ENCODE measurements around the gene TTLL5. TPM values are rescaled to one million over a fixed set of nuclear protein-coding genes. Genes with fewer than 3 reads are reported as not detected.

Gene TTLL5
- total RNA-seq, 4 donors from 2014 or later = 14.2 to 27.1 (median 21.2) TPM

DNA sequence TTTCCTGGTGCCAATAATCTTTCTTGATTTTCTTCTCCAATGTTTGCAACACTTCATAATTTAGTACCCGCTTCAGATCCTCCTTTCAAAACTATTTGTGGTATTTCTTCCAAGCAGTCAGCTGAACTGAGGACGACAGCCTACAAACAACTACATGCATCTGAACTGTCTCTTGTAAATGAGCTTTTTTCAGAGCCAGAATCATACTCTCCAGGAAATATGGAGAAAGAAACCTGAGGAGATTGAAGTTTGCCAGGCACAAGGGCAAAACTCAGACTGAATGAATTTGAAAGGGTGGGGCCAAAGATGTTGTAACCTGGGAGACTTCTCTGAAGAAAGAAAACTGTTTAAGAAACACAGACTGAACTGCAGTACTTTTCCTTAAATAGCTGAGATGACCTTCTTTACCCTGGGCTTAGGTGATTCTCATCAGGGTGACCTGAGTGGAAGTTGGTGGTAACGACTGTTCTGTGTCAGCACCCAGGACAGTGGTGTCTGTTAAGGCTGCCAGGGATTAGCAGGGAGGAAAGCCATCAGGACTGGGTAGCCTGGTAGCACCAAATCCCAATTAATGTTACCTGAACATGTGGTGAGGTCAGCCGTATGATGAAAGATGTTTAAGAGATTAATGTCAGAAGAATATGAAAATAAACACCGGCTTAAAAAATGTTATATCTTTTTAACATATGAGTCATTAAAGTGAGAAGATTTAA lies 225.7 kb downstream of the TTLL5 start:
- Histone ChIP-seq H3K27ac (peak overlapping the region in 1 of 4 donors; percentile 50), H3K36me3 (peaks cover 0 to 27% (median 0%) of the 10 kb centered on the region in 3 donors), H3K4me3 (no peak overlapping the region), H3K9me3 (no peaks in the 10 kb centered on the region), H3K4me1 (peaks cover 0 to 4% (median 0%) of the 10 kb centered on the region in 3 donors), H3K27me3 (no peaks in the 10 kb centered on the region)
- no peak for TF ChIP-seq POLR2A (IDR thresholded peaks at IDR 0.05)
- TF ChIP-seq, protein P1, sequence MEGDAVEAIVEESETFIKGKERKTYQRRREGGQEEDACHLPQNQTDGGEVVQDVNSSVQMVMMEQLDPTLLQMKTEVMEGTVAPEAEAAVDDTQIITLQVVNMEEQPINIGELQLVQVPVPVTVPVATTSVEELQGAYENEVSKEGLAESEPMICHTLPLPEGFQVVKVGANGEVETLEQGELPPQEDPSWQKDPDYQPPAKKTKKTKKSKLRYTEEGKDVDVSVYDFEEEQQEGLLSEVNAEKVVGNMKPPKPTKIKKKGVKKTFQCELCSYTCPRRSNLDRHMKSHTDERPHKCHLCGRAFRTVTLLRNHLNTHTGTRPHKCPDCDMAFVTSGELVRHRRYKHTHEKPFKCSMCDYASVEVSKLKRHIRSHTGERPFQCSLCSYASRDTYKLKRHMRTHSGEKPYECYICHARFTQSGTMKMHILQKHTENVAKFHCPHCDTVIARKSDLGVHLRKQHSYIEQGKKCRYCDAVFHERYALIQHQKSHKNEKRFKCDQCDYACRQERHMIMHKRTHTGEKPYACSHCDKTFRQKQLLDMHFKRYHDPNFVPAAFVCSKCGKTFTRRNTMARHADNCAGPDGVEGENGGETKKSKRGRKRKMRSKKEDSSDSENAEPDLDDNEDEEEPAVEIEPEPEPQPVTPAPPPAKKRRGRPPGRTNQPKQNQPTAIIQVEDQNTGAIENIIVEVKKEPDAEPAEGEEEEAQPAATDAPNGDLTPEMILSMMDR (IDR thresholded peaks at IDR 0.05) = no peak
- WGBS, 2 donors = 82 to 83% methylated on average over 4 to 5 of the region's 5 CpGs
- intact Hi-C loops (cut with DNase I) = no loop called here
- no peak for DNase-seq

DNA sequence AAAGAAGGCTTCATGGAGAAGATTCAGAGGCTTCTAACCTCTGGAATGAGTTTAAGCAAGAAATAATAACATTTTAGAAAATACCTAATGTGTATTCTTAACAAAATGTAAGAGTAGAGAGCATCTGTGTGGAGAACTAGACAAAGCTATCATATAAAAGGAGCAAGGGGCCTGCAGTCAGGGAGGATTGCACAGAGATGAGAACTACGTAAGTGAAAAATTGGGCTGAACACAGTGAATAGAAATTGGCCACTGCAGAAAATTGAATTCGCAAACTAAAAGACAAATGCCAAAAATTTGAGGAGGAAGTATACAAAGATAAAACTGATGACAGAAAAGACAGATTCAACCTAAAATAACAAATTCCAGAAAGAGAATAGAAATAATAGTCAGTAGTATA lies 227.9 kb downstream of the TTLL5 start:
- Histone ChIP-seq H3K9me3 (no peaks in the 10 kb centered on the region), H3K4me1 (peaks cover 0 to 4% (median 0%) of the 10 kb centered on the region in 3 donors), H3K36me3 (peaks cover 0 to 13% (median 0%) of the 10 kb centered on the region in 3 donors), H3K27me3 (no peaks in the 10 kb centered on the region), H3K4me3 (no peak overlapping the region), H3K27ac (no peak overlapping the region)
- TF ChIP-seq, protein P1 (IDR thresholded peaks at IDR 0.05) = no peak
- no peak for TF ChIP-seq POLR2A (IDR thresholded peaks at IDR 0.05)
- 83 to 88% methylated on average over 2 of the region's 2 CpGs for WGBS, 2 donors
- intact Hi-C loops (cut with DNase I) = no loop called here
- no peak for DNase-seq

DNA sequence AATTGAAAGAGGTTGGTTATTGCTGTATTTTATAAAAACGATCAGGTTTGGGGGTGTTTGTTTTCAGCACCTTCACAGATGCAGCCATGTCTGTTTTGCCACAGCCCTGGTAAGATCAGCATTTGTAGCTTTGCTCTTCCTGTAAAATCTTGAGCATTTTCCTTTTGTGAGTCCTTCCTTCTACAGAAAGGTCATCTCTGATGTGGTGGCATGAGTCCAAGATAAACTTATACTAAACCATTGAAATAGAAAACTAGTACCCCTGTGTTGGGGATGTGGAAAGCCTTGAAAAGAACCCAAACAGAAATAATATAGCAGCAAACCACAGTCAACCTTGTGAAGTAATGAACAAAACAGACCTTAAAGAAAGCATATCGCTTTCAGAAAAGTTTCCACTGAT lies 235.3 kb downstream of the TTLL5 start:
- Histone ChIP-seq H3K36me3 (no peaks in the 10 kb centered on the region), H3K27me3 (no peaks in the 10 kb centered on the region), H3K4me1 (no peaks in the 10 kb centered on the region), H3K9me3 (no peaks in the 10 kb centered on the region), H3K4me3 (no peak overlapping the region), H3K27ac (no peak overlapping the region)
- DNase-seq = no peak
- TF ChIP-seq, protein P1 (IDR thresholded peaks at IDR 0.05) = no peak
- TF ChIP-seq POLR2A (IDR thresholded peaks at IDR 0.05) = no peak
- intact Hi-C loops (cut with DNase I) = no loop called here
- WGBS, 2 donors = 75 to 86% methylated on average over 2 of the region's 2 CpGs

DNA sequence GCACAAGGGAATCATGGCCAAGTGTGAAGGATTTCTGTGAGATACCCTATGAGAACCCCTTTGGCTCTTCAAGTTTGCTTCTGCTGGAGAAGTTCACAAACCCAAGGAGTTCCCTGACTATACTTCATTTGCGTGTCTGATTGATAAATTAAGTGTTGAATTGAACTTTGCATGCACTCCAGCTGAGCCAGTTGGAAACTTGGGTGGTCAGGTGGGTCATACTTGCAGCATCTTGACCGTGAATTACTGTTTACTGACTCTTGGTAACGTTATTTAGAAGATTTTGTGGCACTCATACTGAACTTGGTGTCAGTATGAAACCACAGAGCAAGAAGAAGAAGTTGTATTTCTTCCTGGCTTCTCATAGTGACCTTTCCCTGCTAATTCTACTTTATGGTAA lies 243.3 kb downstream of the TTLL5 start:
- WGBS, 2 donors = 80 to 84% methylated on average over 3 of the region's 3 CpGs
- no peak for TF ChIP-seq POLR2A (IDR thresholded peaks at IDR 0.05)
- TF ChIP-seq, protein P1 (IDR thresholded peaks at IDR 0.05) = no peak
- no peak for DNase-seq
- no peak overlapping the region for H3K27ac ChIP-seq
- H3K4me3 ChIP-seq = no peak overlapping the region
- H3K9me3 ChIP-seq = no peaks in the 10 kb centered on the region
- peaks cover 0 to 12% (median 0%) of the 10 kb centered on the region in 3 donors for H3K36me3 ChIP-seq
- H3K27me3 ChIP-seq = no peaks in the 10 kb centered on the region
- intact Hi-C loops (cut with DNase I) = no loop called here
- H3K4me1 ChIP-seq = peaks cover 0 to 12% (median 0%) of the 10 kb centered on the region in 3 donors

DNA sequence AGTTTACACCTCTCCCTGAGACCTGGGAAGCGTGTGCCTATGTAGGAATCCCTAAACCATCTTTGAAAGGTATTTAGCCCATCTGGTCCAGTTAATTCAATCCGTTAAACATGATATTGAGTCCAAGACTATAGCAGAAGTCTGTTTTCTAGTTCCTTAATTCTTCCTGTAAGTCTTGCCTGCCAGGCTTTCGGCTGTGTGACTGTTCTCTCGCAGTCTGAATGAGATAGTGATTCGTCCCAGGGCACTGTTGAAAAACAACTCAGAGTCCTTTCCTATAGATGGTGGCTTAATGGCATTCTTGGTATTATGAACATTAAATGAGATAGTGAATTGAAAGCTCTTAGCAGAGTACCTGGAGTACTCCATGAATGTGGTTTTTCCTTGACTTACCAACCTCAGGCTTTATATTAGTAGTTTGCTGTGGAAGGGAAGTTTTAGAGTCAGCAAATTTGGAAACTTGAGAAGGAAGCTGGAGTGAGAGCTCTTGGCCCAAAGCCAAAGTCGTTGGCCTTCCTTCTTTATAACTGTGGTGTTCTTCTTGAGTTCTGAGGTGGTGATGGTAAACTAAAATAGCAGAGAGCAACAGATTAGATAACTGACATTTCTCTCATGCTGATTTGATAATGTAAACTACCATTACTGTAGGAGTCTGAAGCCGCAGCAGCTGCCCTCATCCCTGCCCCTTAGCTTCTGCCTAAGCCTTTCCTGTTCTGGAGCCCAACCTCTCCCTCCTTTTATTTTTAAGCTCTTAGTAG lies 244.3 kb downstream of the TTLL5 start:
- no peaks in the 10 kb centered on the region for H3K9me3 ChIP-seq
- no peak for TF ChIP-seq POLR2A (IDR thresholded peaks at IDR 0.05)
- TF ChIP-seq, protein P1 (IDR thresholded peaks at IDR 0.05) = no peak
- intact Hi-C loops (cut with DNase I) = loop anchor here (5.0 kb wide), 1 partner anchor 77 kb away; the partner anchor contains the start of gene TGFB3
- H3K27ac ChIP-seq = peak overlapping the region in 3 of 4 donors; percentile 1 to 23 (median 2)
- 52 to 57% methylated on average over 7 of the region's 7 CpGs for WGBS, 2 donors
- H3K4me3 ChIP-seq = no peak overlapping the region
- H3K36me3 ChIP-seq = peaks cover 0 to 12% (median 0%) of the 10 kb centered on the region in 3 donors
- DNase-seq = no peak
- no peaks in the 10 kb centered on the region for H3K27me3 ChIP-seq
- H3K4me1 ChIP-seq = peaks cover 0 to 12% (median 0%) of the 10 kb centered on the region in 3 donors
